SK-N-MC (cell line): ENCODE measurements around the gene SMURF2.

Experiments
- EZH2 ChIP-seq: fragments of 200-600 bp; sonication (generic); IDR thresholded peaks from one replicate; pipeline ENCODE4 v1.6.1; 2017; ENCODE audit warnings: antibody characterized with exemption
- POLR2AphosphoS5 ChIP-seq: IDR thresholded peaks from 2 replicates; pipeline ENCODE4 v1.6.1; 2012; ENCODE audit warnings: mild to moderate bottlenecking, low read depth, low read length, borderline replicate concordance

DNA sequence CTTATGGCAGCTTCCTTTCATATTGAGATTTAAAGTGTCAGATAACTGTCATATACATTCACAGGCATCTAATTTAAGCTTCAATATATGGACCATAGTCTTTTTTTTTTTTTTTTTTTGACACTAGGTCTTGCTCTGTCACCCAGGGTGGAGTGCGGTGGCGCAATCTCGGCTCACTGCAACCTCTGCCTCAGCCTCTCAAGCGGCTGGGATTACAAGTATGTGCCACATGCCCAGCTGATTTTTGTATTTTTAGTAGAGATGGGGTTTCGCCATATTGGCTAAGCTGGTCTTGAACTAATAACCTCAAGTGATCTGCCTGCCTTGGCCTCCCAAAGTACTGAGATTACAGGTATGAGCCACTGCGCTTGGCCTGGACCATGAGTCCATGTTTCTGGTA is 141.7 kb downstream of the SMURF2 start:
- no peak for TF ChIP-seq EZH2
- TF ChIP-seq POLR2AphosphoS5 = no peak
